Breast epithelium (tissue), 4 donors: ENCODE results near the gene C8G. TPM values are rescaled to one million over a fixed set of nuclear protein-coding genes. Genes with fewer than 3 reads are reported as not detected.
A peak's percentile ranks its signal among the peaks of the same experiment; 100 is the strongest.

ENCODE experiments used
- DNase-seq, 2 donors: peaks; one replicate each; pipeline ENCODE4 v3.0.0-alpha.2; 2019; ENCODE audit warnings: low spot score in 2 of 2
- H3K27ac ChIP-seq, 2 donors: fragments of 200-600 bp; sonication (generic) in 1 of 2; one replicate each; pipeline ENCODE4 v1.5.1; 2016 to 2019; ENCODE audit warnings: mild to moderate bottlenecking in 1 of 2
- H3K27me3 ChIP-seq, 2 donors: fragments of 200-600 bp; sonication (generic) in 1 of 2; one replicate each; pipeline versions ENCODE4 v1.5.1 to v1.6.0; 2017 to 2019; ENCODE audit warnings: control low read depth in 1 of 2, mild to moderate bottlenecking in 1 of 2
- H3K36me3 ChIP-seq: fragments of 200-600 bp; one replicate; pipeline ENCODE4 v1.5.1; 2019
- H3K4me1 ChIP-seq, 2 donors: fragments of 200-600 bp; sonication (generic); one replicate each; pipeline ENCODE4 v1.5.1; 2016 to 2019; ENCODE audit warnings: control low read depth in 1 of 2
- H3K4me3 ChIP-seq, 3 donors: fragments of 200-600 bp; sonication (generic); 1 replicate in 2 of 3; 2 replicates in 1 of 3; pipeline ENCODE4 v1.5.1; 2016 to 2019; ENCODE audit warnings: mild to moderate bottlenecking in 3 of 3, moderate library complexity in 2 of 3
- H3K9me3 ChIP-seq, 2 donors: fragments of 200-600 bp; sonication (generic) in 1 of 2; one replicate each; pipeline ENCODE4 v1.5.1; 2016 to 2019; ENCODE audit warnings: control low read depth in 1 of 2
- POLR2A ChIP-seq: fragments of 450-650 bp; IDR thresholded peaks from one replicate; pipeline ENCODE4 v1.6.1; 2016; ENCODE audit warnings: antibody characterized with exemption, mild to moderate bottlenecking, moderate library complexity
- POLR2AphosphoS5 ChIP-seq, 3 donors: sonication (generic); formaldehyde crosslinking; IDR thresholded peaks; one replicate each; pipeline ENCODE4 v1.6.1; 2017; ENCODE audit warnings: antibody characterized with exemption in 3 of 3
- intact Hi-C: fragments of 100-400 bp; cut with DNase I; formaldehyde crosslinking; loops from one replicate; pipeline ENCODE4 v1.15.1; 2023; ENCODE audit warnings: low total_unique reads
- total RNA-seq, 3 donors: library from RNA; depleted of rRNA; stranded (reverse); fragments of >200 nt; gene quantifications; one replicate each; pipeline ENCODE4 v1.1.0, GENCODE V29; 2016
- TF ChIP-seq, protein P1 (sequence below), 3 donors: fragments of 450-650 bp; IDR thresholded peaks; one replicate each; pipeline ENCODE4 v1.5.1; 2016 to 2017; ENCODE audit warnings: antibody characterized with exemption in 3 of 3, mild to moderate bottlenecking in 3 of 3, moderate library complexity in 3 of 3

Gene C8G
- total RNA-seq, 3 donors from 2014 or later, result not detected

DNA sequence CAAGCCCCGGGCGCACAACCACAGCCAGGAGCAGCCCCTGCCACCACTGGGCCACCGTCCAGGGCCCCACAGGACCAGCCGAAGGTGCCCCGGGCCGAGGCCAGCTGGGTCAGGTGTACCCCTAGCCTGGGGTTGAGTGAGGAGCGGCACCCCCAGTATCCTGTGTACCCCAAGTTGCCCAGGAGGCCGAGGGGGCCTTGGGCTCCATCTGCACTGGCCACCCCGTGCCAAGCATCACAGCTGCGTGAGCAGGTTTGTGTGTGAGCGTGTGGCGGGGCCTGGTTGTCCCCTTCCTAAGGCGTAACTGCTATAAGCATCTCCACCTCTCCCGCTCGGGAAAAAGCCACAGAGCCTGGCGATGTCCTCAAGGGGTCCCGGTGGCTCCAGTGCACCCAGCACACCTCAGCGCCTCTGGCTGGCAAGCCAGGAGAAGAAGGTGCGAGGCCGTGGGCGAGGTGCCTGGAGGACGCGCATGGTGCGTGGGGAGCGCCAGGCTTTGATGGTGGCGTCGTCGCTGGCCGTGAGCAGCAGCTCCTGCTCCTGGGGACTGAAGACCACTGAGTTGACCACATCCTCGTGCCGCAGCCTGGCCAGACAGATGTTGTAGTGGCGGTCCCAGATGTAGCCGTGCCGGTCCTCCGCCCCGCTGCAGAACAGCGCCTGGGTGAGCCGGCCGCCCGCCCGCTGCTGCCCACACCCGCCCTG is 4.4 kb upstream of the C8G start:
- peaks cover 8 to 10% of the 10 kb centered on the region in 2 donors for H3K4me1 ChIP-seq
- DNase-seq, result no peak
- no peaks in the 10 kb centered on the region for H3K9me3 ChIP-seq
- peaks cover 11% of the 10 kb centered on the region for H3K36me3 ChIP-seq
- no peak for TF ChIP-seq POLR2AphosphoS5 (IDR thresholded peaks at IDR 0.05)
- TF ChIP-seq, protein P1, sequence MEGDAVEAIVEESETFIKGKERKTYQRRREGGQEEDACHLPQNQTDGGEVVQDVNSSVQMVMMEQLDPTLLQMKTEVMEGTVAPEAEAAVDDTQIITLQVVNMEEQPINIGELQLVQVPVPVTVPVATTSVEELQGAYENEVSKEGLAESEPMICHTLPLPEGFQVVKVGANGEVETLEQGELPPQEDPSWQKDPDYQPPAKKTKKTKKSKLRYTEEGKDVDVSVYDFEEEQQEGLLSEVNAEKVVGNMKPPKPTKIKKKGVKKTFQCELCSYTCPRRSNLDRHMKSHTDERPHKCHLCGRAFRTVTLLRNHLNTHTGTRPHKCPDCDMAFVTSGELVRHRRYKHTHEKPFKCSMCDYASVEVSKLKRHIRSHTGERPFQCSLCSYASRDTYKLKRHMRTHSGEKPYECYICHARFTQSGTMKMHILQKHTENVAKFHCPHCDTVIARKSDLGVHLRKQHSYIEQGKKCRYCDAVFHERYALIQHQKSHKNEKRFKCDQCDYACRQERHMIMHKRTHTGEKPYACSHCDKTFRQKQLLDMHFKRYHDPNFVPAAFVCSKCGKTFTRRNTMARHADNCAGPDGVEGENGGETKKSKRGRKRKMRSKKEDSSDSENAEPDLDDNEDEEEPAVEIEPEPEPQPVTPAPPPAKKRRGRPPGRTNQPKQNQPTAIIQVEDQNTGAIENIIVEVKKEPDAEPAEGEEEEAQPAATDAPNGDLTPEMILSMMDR (IDR thresholded peaks at IDR 0.05), result no peak
- TF ChIP-seq POLR2A, result no peak
- no peak overlapping the region for H3K27ac ChIP-seq
- intact Hi-C loops, result no loop called here
- H3K4me3 ChIP-seq, result no peak overlapping the region
- no peaks in the 10 kb centered on the region for H3K27me3 ChIP-seq

DNA sequence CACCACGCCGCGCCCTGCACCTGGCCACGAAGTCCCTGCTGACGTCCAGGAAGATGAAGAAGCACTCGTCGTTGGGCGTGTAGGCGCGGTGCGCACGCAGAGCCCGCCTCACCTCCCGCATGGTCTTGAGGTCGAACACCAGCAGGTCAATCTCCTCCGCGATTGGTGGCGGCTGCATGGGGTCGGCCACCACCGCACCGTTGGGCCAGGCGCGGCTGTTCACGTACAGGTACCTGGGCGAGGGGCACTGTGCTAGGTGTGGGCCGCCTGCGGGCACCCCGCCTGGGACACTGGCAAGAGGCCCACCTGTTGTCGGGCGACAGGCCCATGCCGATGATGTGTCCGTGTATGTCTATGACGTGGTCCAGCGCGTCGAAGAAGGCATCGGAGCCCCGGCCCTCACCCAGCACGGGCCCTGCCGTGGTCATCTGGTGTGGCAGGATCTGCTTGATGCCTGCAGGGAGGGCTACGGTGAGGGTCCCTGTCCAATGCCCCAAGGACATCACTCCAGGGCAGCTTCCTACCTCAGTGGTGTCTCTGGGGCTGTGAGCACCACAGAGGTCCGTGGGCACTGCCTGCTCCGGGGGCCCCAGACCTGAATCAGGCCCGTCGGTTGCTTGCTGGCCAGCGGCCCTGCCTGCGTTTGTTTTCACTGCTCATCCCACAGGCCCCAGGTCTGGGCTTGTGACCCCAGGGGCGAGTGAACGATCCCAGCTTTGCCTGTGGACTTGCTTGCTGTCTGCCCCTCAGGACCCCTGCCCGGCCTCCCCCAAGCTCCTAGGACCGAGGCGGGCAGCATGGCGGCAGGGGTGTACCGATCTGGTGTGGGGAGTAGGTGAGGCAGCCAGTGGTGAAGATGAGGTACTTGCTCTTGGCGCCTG is 3.6 kb upstream of the C8G start:
- no peaks in the 10 kb centered on the region for H3K27me3 ChIP-seq
- H3K27ac ChIP-seq, result no peak overlapping the region
- peaks cover 8 to 10% of the 10 kb centered on the region in 2 donors for H3K4me1 ChIP-seq
- no peaks in the 10 kb centered on the region for H3K9me3 ChIP-seq
- intact Hi-C loops, result loop anchor here (2.0 kb wide), 1 partner anchor 57 kb away; no protein-coding TSS in a partner anchor
- TF ChIP-seq, protein P1 (IDR thresholded peaks at IDR 0.05), result no peak
- TF ChIP-seq POLR2AphosphoS5 (IDR thresholded peaks at IDR 0.05) (no peak), POLR2A (no peak)
- peaks cover 11% of the 10 kb centered on the region for H3K36me3 ChIP-seq
- DNase-seq, result no peak
- no peak overlapping the region for H3K4me3 ChIP-seq

DNA sequence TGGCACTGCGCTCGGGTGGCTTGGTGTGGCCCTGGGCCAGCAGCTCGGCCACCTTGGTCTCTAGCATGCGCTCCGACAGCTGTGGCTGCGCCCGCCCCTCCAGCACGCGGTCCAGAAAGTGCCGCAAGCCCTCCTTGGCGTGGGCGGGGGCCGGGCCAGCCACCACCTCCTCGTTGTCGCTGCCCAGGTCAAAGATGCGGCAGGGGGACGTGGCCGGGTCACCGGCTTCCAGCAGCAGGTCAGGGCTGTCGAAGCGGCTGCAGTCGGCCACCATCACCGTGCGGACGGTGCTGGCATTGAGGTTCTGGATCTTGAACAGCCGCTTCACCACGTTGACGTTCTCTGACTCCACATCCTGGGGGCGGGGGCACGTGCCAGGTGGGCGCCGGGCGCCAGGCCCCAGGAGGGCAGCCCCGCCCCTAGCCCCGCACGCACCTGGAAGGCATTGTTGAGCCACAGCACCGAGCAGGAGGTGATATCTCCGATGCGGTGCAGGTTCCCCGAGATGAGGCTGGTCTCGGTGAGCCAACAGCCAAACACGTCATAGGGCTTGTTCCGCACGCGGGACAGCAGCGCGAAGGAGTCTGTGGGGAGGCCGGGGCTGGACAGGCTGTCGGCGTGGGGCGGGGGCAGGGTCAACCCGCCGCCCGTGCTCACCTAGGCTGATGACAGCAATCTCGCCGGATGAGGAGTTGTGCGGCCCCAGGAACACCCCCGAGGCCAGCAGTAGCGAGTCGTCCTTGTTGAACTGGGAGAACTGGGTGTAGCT is 2.7 kb upstream of the C8G start:
- Histone ChIP-seq H3K4me1 (peaks cover 8 to 10% of the 10 kb centered on the region in 2 donors), H3K27ac (no peak overlapping the region), H3K36me3 (peaks cover 11% of the 10 kb centered on the region), H3K9me3 (no peaks in the 10 kb centered on the region), H3K4me3 (peak overlapping the region in 1 of 3 donors; percentile 91), H3K27me3 (no peaks in the 10 kb centered on the region)
- DNase-seq, result no peak
- intact Hi-C loops, result loop anchor here (2.0 kb wide), 1 partner anchor 57 kb away; no protein-coding TSS in a partner anchor
- TF ChIP-seq, protein P1 (IDR thresholded peaks at IDR 0.05), result no peak
- no peak for TF ChIP-seq POLR2AphosphoS5 (IDR thresholded peaks at IDR 0.05)
- no peak for TF ChIP-seq POLR2A

DNA sequence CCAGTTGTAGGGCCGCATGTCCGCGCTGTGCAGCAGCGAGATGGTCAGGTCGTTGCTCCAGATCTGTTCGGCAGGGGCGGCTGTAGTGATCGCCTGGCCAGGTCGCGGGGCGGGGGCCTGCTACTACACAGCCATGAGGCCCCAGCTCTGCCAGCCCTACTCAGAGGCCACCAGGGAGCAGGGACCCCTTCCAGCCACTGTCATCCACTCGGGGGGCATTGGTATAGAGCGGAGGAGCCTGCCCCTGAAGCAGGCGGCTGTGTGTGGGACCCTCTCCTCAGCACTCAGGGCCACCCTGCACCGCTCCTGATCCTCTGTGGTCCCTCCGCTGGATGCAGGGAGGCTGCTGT is 2.2 kb upstream of the C8G start:
- H3K9me3 ChIP-seq, result no peaks in the 10 kb centered on the region
- H3K27ac ChIP-seq, result no peak overlapping the region
- peak overlapping the region; percentile 62 to 91 (median 85) for H3K4me3 ChIP-seq
- peaks cover 11% of the 10 kb centered on the region for H3K36me3 ChIP-seq
- H3K4me1 ChIP-seq, result peaks cover 8 to 10% of the 10 kb centered on the region in 2 donors
- H3K27me3 ChIP-seq, result no peaks in the 10 kb centered on the region
- no peak for TF ChIP-seq POLR2AphosphoS5 (IDR thresholded peaks at IDR 0.05)
- TF ChIP-seq, protein P1 (IDR thresholded peaks at IDR 0.05), result no peak
- no peak for TF ChIP-seq POLR2A
- no peak for DNase-seq
- intact Hi-C loops, result loop anchor here (2.0 kb wide), 1 partner anchor 58 kb away; no protein-coding TSS in a partner anchor
